ENCODE data around the gene BMP5.

BMP5 gene

DNA sequence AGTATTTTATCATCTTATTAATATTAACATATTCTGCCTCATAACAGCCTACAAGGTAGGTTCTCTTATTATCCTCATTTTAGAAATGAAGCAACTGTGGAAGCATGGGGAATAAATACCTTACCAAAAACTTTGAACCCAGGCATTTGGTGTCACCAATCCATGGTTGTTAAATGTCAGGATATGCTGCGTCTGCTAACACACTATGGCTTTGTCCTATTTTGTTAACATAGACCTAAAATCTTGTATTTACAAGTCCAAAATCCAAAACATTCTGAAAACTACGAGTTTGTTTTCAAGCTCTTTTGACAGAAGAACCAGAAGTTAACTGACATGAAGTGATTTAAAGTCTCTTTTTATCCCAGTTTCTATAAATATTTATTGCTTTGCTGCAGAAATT is 53.4 kb downstream of the BMP5 start:
- no peak overlapping the region for H3K4me2 ChIP-seq (ENCODE audit: low read length)
- H3K79me2 ChIP-seq (ENCODE audit: low read length): no peaks in the 10 kb centered on the region
- H3K27ac ChIP-seq (ENCODE audit: low read length): no peak overlapping the region
- TF ChIP-seq, protein P1, sequence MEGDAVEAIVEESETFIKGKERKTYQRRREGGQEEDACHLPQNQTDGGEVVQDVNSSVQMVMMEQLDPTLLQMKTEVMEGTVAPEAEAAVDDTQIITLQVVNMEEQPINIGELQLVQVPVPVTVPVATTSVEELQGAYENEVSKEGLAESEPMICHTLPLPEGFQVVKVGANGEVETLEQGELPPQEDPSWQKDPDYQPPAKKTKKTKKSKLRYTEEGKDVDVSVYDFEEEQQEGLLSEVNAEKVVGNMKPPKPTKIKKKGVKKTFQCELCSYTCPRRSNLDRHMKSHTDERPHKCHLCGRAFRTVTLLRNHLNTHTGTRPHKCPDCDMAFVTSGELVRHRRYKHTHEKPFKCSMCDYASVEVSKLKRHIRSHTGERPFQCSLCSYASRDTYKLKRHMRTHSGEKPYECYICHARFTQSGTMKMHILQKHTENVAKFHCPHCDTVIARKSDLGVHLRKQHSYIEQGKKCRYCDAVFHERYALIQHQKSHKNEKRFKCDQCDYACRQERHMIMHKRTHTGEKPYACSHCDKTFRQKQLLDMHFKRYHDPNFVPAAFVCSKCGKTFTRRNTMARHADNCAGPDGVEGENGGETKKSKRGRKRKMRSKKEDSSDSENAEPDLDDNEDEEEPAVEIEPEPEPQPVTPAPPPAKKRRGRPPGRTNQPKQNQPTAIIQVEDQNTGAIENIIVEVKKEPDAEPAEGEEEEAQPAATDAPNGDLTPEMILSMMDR (IDR thresholded peaks at IDR 0.05; ENCODE audit: low read depth, low read length): no peak
- TF ChIP-seq EZH2phosphoT487 (IDR thresholded peaks at IDR 0.05; ENCODE audit: low read depth): no peak
- no peak overlapping the region for H3K4me3 ChIP-seq (ENCODE audit: low read length)
- H2AFZ ChIP-seq (ENCODE audit: low read depth, low read length): no peak overlapping the region
- H3K4me1 ChIP-seq (ENCODE audit: low read length): no peaks in the 10 kb centered on the region
- H3K9me3 ChIP-seq (ENCODE audit: insufficient read depth, low read length): no peaks in the 10 kb centered on the region
- H3K27me3 ChIP-seq (ENCODE audit: low read depth, low read length): no peaks in the 10 kb centered on the region
- H3K36me3 ChIP-seq (replicated peaks; ENCODE audit: low read depth, low read length): no peaks in the 10 kb centered on the region
- H4K20me1 ChIP-seq (ENCODE audit: insufficient read depth, low read length): no peaks in the 10 kb centered on the region
- no peak overlapping the region for H3K9ac ChIP-seq (ENCODE audit: low read length)

DNA sequence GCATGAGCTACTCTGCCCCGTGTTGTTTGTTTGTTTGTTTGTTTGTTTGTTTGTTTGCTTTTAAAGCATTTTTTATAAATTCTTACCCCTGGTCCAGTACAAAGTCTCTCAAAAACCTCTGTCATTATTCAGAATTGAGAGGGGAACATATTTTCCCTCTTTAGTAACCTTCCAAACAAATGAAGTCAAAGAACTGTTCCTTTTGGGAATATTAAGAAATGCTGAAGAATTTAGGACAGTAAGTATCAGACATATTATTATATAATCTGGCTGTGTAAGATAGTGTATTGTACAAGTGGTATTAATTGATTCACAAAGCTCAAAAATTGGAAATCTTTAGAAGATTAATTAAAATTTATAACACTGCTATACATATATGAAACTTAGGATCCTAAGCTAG is 54.7 kb downstream of the BMP5 start:
- H3K9me3 ChIP-seq (ENCODE audit: insufficient read depth, low read length): no peaks in the 10 kb centered on the region

DNA sequence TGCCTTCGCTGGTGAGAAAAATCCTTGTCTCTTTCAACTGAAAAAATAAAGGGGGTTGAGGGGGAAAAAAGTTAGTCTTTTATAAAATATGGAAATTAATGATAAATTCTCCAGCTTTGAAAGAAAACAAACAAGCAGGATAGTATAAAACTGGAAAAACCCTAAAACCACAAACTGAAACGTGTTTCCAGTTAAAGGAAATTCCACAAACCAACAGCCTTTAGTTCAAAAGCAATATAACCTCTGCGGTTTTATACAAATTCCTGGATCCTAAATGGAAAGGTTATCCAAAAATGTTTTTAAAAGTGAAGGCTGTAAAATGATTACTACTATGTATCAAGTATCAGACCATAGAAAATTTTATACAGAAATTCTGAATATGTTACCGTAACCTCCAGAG is 55.6 kb downstream of the BMP5 start:
- Histone ChIP-seq H3K9ac (ENCODE audit: low read length) (no peak overlapping the region), H3K4me2 (ENCODE audit: low read length) (no peak overlapping the region), H3K27me3 (ENCODE audit: low read depth, low read length) (no peaks in the 10 kb centered on the region), H3K79me2 (ENCODE audit: low read length) (no peaks in the 10 kb centered on the region), H3K9me3 (ENCODE audit: insufficient read depth, low read length) (no peaks in the 10 kb centered on the region), H2AFZ (ENCODE audit: low read depth, low read length) (no peak overlapping the region), H3K4me3 (ENCODE audit: low read length) (no peak overlapping the region), H4K20me1 (ENCODE audit: insufficient read depth, low read length) (no peaks in the 10 kb centered on the region), H3K36me3 (replicated peaks; ENCODE audit: low read depth, low read length) (no peaks in the 10 kb centered on the region), H3K27ac (ENCODE audit: low read length) (no peak overlapping the region), H3K4me1 (ENCODE audit: low read length) (no peaks in the 10 kb centered on the region)
- no peak for TF ChIP-seq EZH2phosphoT487 (IDR thresholded peaks at IDR 0.05; ENCODE audit: low read depth)
- TF ChIP-seq, protein P1 (IDR thresholded peaks at IDR 0.05; ENCODE audit: low read depth, low read length): no peak

More for the DNA sequence above, 54.7 kb downstream of the BMP5 start:
- Histone ChIP-seq H4K20me1 (ENCODE audit: insufficient read depth, low read length) (no peaks in the 10 kb centered on the region), H3K27ac (ENCODE audit: low read length) (no peak overlapping the region), H2AFZ (ENCODE audit: low read depth, low read length) (no peak overlapping the region), H3K4me3 (ENCODE audit: low read length) (no peak overlapping the region), H3K4me1 (ENCODE audit: low read length) (no peaks in the 10 kb centered on the region), H3K79me2 (ENCODE audit: low read length) (no peaks in the 10 kb centered on the region), H3K36me3 (replicated peaks; ENCODE audit: low read depth, low read length) (no peaks in the 10 kb centered on the region), H3K4me2 (ENCODE audit: low read length) (no peak overlapping the region), H3K9ac (ENCODE audit: low read length) (no peak overlapping the region), H3K27me3 (ENCODE audit: low read depth, low read length) (no peaks in the 10 kb centered on the region)
- TF ChIP-seq EZH2phosphoT487 (IDR thresholded peaks at IDR 0.05; ENCODE audit: low read depth): no peak
- TF ChIP-seq, protein P1 (IDR thresholded peaks at IDR 0.05; ENCODE audit: low read depth, low read length): no peak

DNA sequence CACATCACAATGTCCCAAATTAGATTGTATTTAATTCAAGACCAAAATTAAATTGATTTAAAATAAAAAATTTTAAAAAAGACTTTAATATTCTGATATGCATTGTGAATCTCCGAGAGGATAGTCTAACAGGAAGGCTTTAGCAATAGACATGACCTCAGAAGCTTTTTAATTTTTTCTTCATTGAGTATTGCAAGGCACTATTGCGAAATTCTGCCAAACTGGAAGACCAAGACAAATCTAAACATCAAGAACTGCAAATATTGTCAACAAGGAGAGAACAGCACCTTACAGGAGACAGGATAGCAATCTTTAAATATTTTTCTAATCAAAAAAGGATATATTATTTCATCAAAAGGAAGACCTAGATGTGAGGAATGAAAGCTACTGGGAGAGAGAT is 56.9 kb downstream of the BMP5 start:
- no peak for TF ChIP-seq EZH2phosphoT487 (IDR thresholded peaks at IDR 0.05; ENCODE audit: low read depth)
- TF ChIP-seq, protein P1 (IDR thresholded peaks at IDR 0.05; ENCODE audit: low read depth, low read length): no peak
- H3K79me2 ChIP-seq (ENCODE audit: low read length): no peaks in the 10 kb centered on the region
- no peaks in the 10 kb centered on the region for H3K9me3 ChIP-seq (ENCODE audit: insufficient read depth, low read length)
- no peak overlapping the region for H3K9ac ChIP-seq (ENCODE audit: low read length)
- H3K4me1 ChIP-seq (ENCODE audit: low read length): no peaks in the 10 kb centered on the region
- H3K4me3 ChIP-seq (ENCODE audit: low read length): no peak overlapping the region
- no peak overlapping the region for H3K4me2 ChIP-seq (ENCODE audit: low read length)
- H3K27ac ChIP-seq (ENCODE audit: low read length): no peak overlapping the region
- no peaks in the 10 kb centered on the region for H3K36me3 ChIP-seq (replicated peaks; ENCODE audit: low read depth, low read length)
- no peaks in the 10 kb centered on the region for H3K27me3 ChIP-seq (ENCODE audit: low read depth, low read length)
- H2AFZ ChIP-seq (ENCODE audit: low read depth, low read length): no peak overlapping the region
- no peaks in the 10 kb centered on the region for H4K20me1 ChIP-seq (ENCODE audit: insufficient read depth, low read length)
